ENCODE measurements around the gene FOXG1.

FOXG1 gene
- total RNA-seq, result 0 reads per million in 3 donors

GRCh38 chr14:28766469-28766955, at the start of gene FOXG1:
Gene FOXG1, plus strand, starts transcription at chr14:28766787. Its CDS starts 493 bp downstream, at chr14:28767280.
- no peak for DNase-seq
- peaks cover 30% of the 10 kb centered on the region for H3K27me3 ChIP-seq (replicated peaks; ENCODE audit: control insufficient read depth, insufficient read depth, low read length, poor library complexity, severe bottlenecking)
- H3K4me1 ChIP-seq (ENCODE audit: control insufficient read depth, insufficient read depth, low read length, poor library complexity, severe bottlenecking), result no peaks in the 10 kb centered on the region
- H3K4me3 ChIP-seq (ENCODE audit: insufficient read depth, low read depth, low read length, poor library complexity, severe bottlenecking), result no peak within 1 kb of the TSS
- no peaks in the 10 kb centered on the region for H3K36me3 ChIP-seq (ENCODE audit: control insufficient read depth, insufficient read depth, low read length)
- H3K27ac ChIP-seq (ENCODE audit: insufficient read depth, low read length, poor library complexity, severe bottlenecking), result no peak within 1 kb of the TSS
- H3K9me3 ChIP-seq (ENCODE audit: control insufficient read depth, low read length), result no peaks in the 10 kb centered on the region

DNA sequence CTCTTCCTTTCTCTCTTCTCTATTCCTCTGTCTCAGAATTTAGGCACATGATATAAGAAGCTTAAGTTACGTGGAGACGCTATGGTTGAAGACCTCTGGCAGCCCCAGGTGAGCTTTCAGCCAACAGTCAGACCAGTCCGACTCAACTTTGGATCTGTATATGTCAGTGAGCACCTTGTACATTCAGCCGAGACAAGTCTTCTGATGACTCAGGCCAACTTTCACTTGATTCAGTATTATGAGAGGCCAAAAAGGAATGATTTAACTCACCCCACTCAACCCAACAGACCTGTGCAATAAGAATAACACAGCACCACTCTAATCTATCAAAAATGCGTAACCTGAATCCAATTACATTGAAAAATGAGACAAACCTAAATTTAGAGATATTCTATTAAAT, 47.5 kb upstream of the FOXG1 start:
- Histone ChIP-seq H3K4me3 (ENCODE audit: insufficient read depth, low read depth, low read length, poor library complexity, severe bottlenecking) (no peak overlapping the region), H3K36me3 (ENCODE audit: control insufficient read depth, insufficient read depth, low read length) (no peaks in the 10 kb centered on the region), H3K27me3 (replicated peaks; ENCODE audit: control insufficient read depth, insufficient read depth, low read length, poor library complexity, severe bottlenecking) (no peaks in the 10 kb centered on the region), H3K9me3 (ENCODE audit: control insufficient read depth, low read length) (no peaks in the 10 kb centered on the region), H3K4me1 (ENCODE audit: control insufficient read depth, insufficient read depth, low read length, poor library complexity, severe bottlenecking) (no peaks in the 10 kb centered on the region), H3K27ac (ENCODE audit: insufficient read depth, low read length, poor library complexity, severe bottlenecking) (no peak overlapping the region)
- no peak for DNase-seq

DNA sequence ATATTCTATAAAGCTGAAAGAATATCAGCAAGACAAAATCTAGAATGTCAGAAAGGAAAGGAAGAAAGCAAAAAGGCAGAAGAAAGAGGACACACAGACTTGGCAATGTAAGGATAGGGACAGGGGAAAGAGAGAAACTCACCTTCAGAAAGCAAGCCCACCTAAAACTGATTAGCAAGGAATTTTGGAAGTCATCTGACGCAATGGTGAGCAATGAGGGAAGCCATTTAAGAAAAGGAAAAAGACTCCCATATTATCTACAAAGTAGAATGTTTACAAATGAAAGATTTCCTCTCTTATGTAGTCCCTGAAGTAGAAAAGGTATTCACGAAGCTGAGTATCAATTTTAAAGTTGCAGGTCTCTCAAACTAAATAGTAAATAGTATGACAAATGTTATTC, 35.2 kb upstream of the FOXG1 start:
- no peak for DNase-seq
- Histone ChIP-seq H3K27ac (ENCODE audit: insufficient read depth, low read length, poor library complexity, severe bottlenecking) (no peak overlapping the region), H3K27me3 (replicated peaks; ENCODE audit: control insufficient read depth, insufficient read depth, low read length, poor library complexity, severe bottlenecking) (no peaks in the 10 kb centered on the region), H3K4me3 (ENCODE audit: insufficient read depth, low read depth, low read length, poor library complexity, severe bottlenecking) (no peak overlapping the region), H3K36me3 (ENCODE audit: control insufficient read depth, insufficient read depth, low read length) (no peaks in the 10 kb centered on the region), H3K9me3 (ENCODE audit: control insufficient read depth, low read length) (no peaks in the 10 kb centered on the region), H3K4me1 (ENCODE audit: control insufficient read depth, insufficient read depth, low read length, poor library complexity, severe bottlenecking) (no peaks in the 10 kb centered on the region)

DNA sequence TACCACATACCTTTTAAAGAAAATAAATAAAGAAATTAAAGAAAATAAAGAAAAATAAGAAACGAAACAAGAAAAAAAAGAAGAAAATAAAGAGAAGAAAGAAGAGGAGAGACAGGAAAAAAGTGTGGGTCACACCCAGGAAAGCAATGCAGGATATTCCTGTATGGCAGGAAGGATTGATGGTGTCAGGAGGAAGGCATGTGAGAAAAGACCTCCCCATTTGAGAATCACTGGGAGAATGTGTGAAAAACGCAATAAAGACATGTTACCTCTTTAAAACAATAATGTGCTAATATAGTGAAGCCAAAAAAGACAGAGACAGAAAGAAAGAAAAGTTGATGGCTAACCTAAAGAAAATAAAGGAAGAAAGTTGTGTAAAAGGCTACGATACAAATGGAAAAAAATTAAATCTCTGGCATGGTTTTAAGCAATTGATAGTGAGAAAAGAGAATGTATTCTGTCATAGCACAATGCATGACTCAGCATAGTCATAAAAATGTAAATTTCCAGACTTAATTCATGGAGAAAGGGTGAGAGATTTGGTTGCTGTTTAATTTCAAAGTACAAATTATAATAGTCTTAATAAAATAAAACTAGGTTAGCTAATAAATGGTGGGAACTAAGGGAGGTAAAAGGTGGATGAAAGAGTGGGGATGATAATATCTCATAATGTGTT, 24.3 kb upstream of the FOXG1 start:
- no peak for DNase-seq
- Histone ChIP-seq H3K27me3 (replicated peaks; ENCODE audit: control insufficient read depth, insufficient read depth, low read length, poor library complexity, severe bottlenecking) (no peaks in the 10 kb centered on the region), H3K4me3 (ENCODE audit: insufficient read depth, low read depth, low read length, poor library complexity, severe bottlenecking) (no peak overlapping the region), H3K4me1 (ENCODE audit: control insufficient read depth, insufficient read depth, low read length, poor library complexity, severe bottlenecking) (no peaks in the 10 kb centered on the region), H3K9me3 (ENCODE audit: control insufficient read depth, low read length) (no peaks in the 10 kb centered on the region), H3K27ac (ENCODE audit: insufficient read depth, low read length, poor library complexity, severe bottlenecking) (no peak overlapping the region), H3K36me3 (ENCODE audit: control insufficient read depth, insufficient read depth, low read length) (no peaks in the 10 kb centered on the region)

DNA sequence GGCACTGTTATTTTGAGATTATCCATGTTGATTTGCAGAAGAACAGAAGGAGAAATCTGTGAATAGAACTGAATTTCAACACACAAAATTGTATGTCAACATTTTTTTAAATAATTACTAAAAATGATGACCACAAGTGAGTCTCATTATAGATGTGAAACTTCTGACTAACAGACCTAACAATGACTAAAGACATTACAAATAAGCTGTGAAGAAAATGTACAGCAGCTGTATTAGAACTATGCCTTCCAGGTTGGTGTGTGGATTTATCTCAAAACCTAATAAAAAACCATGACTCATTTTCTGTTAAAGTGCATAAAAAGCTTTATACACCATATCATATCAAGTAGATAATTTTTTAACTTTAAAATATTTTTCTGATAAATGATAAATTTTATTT, 22.5 kb upstream of the FOXG1 start:
- no peak overlapping the region for H3K4me3 ChIP-seq (ENCODE audit: insufficient read depth, low read depth, low read length, poor library complexity, severe bottlenecking)
- no peaks in the 10 kb centered on the region for H3K36me3 ChIP-seq (ENCODE audit: control insufficient read depth, insufficient read depth, low read length)
- no peaks in the 10 kb centered on the region for H3K9me3 ChIP-seq (ENCODE audit: control insufficient read depth, low read length)
- no peak for DNase-seq
- no peaks in the 10 kb centered on the region for H3K4me1 ChIP-seq (ENCODE audit: control insufficient read depth, insufficient read depth, low read length, poor library complexity, severe bottlenecking)
- H3K27ac ChIP-seq (ENCODE audit: insufficient read depth, low read length, poor library complexity, severe bottlenecking), result no peak overlapping the region
- no peaks in the 10 kb centered on the region for H3K27me3 ChIP-seq (replicated peaks; ENCODE audit: control insufficient read depth, insufficient read depth, low read length, poor library complexity, severe bottlenecking)

GRCh38 chr14:28745176-28745575, 21.4 kb upstream of the FOXG1 start:
- Histone ChIP-seq H3K27me3 (replicated peaks; ENCODE audit: control insufficient read depth, insufficient read depth, low read length, poor library complexity, severe bottlenecking) (no peaks in the 10 kb centered on the region), H3K4me3 (ENCODE audit: insufficient read depth, low read depth, low read length, poor library complexity, severe bottlenecking) (no peak overlapping the region), H3K27ac (ENCODE audit: insufficient read depth, low read length, poor library complexity, severe bottlenecking) (no peak overlapping the region), H3K9me3 (ENCODE audit: control insufficient read depth, low read length) (no peaks in the 10 kb centered on the region), H3K36me3 (ENCODE audit: control insufficient read depth, insufficient read depth, low read length) (no peaks in the 10 kb centered on the region), H3K4me1 (ENCODE audit: control insufficient read depth, insufficient read depth, low read length, poor library complexity, severe bottlenecking) (no peaks in the 10 kb centered on the region)
- DNase-seq, result no peak

DNA sequence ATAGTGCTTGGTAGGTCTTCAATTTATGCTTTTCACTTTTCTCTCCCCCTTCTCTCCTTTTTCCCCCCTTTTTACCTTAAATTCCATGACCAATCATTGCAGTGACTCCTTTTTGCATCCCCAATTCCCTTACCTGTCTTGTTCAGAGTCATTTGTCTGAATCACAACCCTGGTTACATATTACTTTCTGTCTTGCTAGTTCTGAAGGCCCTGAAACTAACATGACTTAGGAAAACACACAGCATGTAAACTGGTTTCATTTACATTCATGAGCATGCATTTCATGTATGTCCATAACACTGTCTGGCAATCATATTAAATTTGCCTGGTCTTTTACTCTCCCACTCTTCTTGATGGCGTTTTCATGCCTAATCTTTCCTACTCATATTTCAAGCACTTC, 20.3 kb upstream of the FOXG1 start:
- Histone ChIP-seq H3K4me1 (ENCODE audit: control insufficient read depth, insufficient read depth, low read length, poor library complexity, severe bottlenecking) (no peaks in the 10 kb centered on the region), H3K9me3 (ENCODE audit: control insufficient read depth, low read length) (no peaks in the 10 kb centered on the region), H3K27me3 (replicated peaks; ENCODE audit: control insufficient read depth, insufficient read depth, low read length, poor library complexity, severe bottlenecking) (no peaks in the 10 kb centered on the region), H3K4me3 (ENCODE audit: insufficient read depth, low read depth, low read length, poor library complexity, severe bottlenecking) (no peak overlapping the region), H3K27ac (ENCODE audit: insufficient read depth, low read length, poor library complexity, severe bottlenecking) (no peak overlapping the region), H3K36me3 (ENCODE audit: control insufficient read depth, insufficient read depth, low read length) (no peaks in the 10 kb centered on the region)
- no peak for DNase-seq

DNA sequence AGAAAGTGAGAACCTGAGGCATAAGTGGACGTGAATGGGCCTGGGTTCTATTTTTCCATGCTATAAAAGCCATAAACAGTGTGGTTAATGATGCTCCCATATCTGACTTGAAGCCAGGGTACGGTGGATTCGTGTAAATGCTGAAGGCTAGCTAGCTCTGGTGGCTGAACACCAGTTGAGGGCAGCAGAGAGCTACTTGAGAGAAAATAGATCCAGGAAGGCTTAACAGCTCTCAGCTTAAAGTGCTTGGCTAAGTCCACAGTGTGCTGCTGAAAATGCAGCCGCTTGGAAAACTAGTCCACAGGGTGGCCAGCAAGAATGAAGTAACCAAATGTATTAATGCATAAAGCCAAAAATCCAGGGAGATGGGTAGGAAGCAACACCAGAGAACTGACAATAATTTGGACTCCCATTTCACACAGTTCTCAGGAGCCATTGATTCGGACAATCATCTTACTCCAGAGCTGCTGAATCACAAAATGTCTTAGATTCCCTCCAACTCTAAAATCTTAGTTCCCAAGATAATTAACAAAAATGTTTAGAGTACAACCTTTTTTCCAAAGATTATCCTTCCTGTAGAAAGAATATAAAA, 15.0 kb upstream of the FOXG1 start:
- H3K36me3 ChIP-seq (ENCODE audit: control insufficient read depth, insufficient read depth, low read length), result no peaks in the 10 kb centered on the region
- no peak overlapping the region for H3K4me3 ChIP-seq (ENCODE audit: insufficient read depth, low read depth, low read length, poor library complexity, severe bottlenecking)
- H3K27ac ChIP-seq (ENCODE audit: insufficient read depth, low read length, poor library complexity, severe bottlenecking), result no peak overlapping the region
- no peaks in the 10 kb centered on the region for H3K27me3 ChIP-seq (replicated peaks; ENCODE audit: control insufficient read depth, insufficient read depth, low read length, poor library complexity, severe bottlenecking)
- H3K9me3 ChIP-seq (ENCODE audit: control insufficient read depth, low read length), result no peaks in the 10 kb centered on the region
- no peaks in the 10 kb centered on the region for H3K4me1 ChIP-seq (ENCODE audit: control insufficient read depth, insufficient read depth, low read length, poor library complexity, severe bottlenecking)
- no peak for DNase-seq

GRCh38 chr14:28754209-28754985, 12.2 kb upstream of the FOXG1 start:
- Histone ChIP-seq H3K4me1 (ENCODE audit: control insufficient read depth, insufficient read depth, low read length, poor library complexity, severe bottlenecking) (no peaks in the 10 kb centered on the region), H3K27me3 (replicated peaks; ENCODE audit: control insufficient read depth, insufficient read depth, low read length, poor library complexity, severe bottlenecking) (peaks cover 2% of the 10 kb centered on the region), H3K9me3 (ENCODE audit: control insufficient read depth, low read length) (no peaks in the 10 kb centered on the region), H3K36me3 (ENCODE audit: control insufficient read depth, insufficient read depth, low read length) (no peaks in the 10 kb centered on the region), H3K27ac (ENCODE audit: insufficient read depth, low read length, poor library complexity, severe bottlenecking) (no peak overlapping the region), H3K4me3 (ENCODE audit: insufficient read depth, low read depth, low read length, poor library complexity, severe bottlenecking) (no peak overlapping the region)
- DNase-seq, result no peak

All from effector memory CD4-positive, alpha-beta T cell (primary cell).